ENCODE data around the gene B4GALNT3.

DNA sequence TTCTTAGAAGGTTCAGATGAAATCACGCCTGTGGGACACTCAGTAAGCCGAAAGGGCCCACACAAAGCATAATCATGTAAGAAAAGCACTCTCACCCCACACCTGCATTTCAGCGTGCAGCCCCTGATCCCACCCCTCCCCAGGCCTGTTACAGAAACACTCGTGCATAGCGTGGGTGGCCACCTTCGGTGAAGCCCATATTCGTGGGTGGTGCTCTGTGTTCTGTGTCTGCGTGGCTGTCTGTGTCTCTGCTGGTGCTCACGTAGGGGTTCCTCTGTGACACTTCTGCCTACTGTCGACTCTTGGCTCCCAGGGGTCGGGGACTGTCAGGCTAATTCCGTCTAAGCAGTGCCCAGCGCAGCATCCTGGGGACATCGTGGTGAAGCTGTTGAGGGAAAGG lies 74.0 kb downstream of the B4GALNT3 start:
- TF ChIP-seq POLR2A (IDR thresholded peaks at IDR 0.05) = no peak
- TF ChIP-seq, protein P1, sequence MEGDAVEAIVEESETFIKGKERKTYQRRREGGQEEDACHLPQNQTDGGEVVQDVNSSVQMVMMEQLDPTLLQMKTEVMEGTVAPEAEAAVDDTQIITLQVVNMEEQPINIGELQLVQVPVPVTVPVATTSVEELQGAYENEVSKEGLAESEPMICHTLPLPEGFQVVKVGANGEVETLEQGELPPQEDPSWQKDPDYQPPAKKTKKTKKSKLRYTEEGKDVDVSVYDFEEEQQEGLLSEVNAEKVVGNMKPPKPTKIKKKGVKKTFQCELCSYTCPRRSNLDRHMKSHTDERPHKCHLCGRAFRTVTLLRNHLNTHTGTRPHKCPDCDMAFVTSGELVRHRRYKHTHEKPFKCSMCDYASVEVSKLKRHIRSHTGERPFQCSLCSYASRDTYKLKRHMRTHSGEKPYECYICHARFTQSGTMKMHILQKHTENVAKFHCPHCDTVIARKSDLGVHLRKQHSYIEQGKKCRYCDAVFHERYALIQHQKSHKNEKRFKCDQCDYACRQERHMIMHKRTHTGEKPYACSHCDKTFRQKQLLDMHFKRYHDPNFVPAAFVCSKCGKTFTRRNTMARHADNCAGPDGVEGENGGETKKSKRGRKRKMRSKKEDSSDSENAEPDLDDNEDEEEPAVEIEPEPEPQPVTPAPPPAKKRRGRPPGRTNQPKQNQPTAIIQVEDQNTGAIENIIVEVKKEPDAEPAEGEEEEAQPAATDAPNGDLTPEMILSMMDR (IDR thresholded peaks at IDR 0.05 in 4 of 5, conservative IDR thresholded peaks at IDR 0.05 in 1 of 5) = no peak

Measured in gastrocnemius medialis (tissue), 4 donors.